Measurements from ENCODE around the gene GDPGP1. TPM values are rescaled to one million over a fixed set of nuclear protein-coding genes. Genes with fewer than 3 reads are reported as not detected.

The GDPGP1 gene
- total and polyA plus RNA-seq, 2 donors (not counting 1 experiment from before 2014, with no cell fraction given): 9.3 to 10.4 TPM

- Mint-ChIP-seq H3K27ac (peak overlapping the region; percentile 97), H3K27me3 (no peaks in the 10 kb centered on the region), H3K9me3 (ENCODE audit: insufficient read depth) (no peaks in the 10 kb centered on the region), H3K4me3 (peak overlapping the region; percentile 87), H3K4me1 (peaks cover 77% of the 10 kb centered on the region)
- DNase-seq (no peak), ATAC-seq (ENCODE audit: low read depth) (no peak)
- Histone ChIP-seq H4K20me1 (ENCODE audit: control insufficient read depth, insufficient read depth, low read length, poor library complexity, severe bottlenecking) (no peaks in the 10 kb centered on the region), H3K9ac (ENCODE audit: low read length) (peak overlapping the region; percentile 46), H2AFZ (ENCODE audit: insufficient read depth, low read depth, low read length, poor library complexity, severe bottlenecking) (no peak overlapping the region), H3K4me1 (ENCODE audit: control insufficient read depth in 2 of 2, insufficient read depth in 2 of 2, low read length in 2 of 2) (peaks cover 87 to 97% of the 10 kb centered on the region in 2 donors), H3K27ac (ENCODE audit: low read length in 2 of 2) (peak overlapping the region; percentile 88 to 91), H3K9me3 (ENCODE audit: control extremely low read depth in 1 of 3, control insufficient read depth in 2 of 3, insufficient read depth in 1 of 3, low read length in 2 of 3) (no peaks in the 10 kb centered on the region), H3K4me2 (replicated peaks; ENCODE audit: low read depth, low read length, poor library complexity, severe bottlenecking) (peak overlapping the region; percentile 83), H3K4me3 (ENCODE audit: control extremely low read depth in 1 of 5, extremely low read depth in 1 of 5, insufficient read depth in 1 of 5, low read depth in 2 of 5, low read length in 4 of 5) (peak overlapping the region in 1 of 5 experiments; percentile 58), H3K36me3 (replicated peaks in 1 of 2; ENCODE audit: control extremely low read depth in 1 of 2, control insufficient read depth in 1 of 2, extremely low read depth in 1 of 2, insufficient read depth in 2 of 2, low read length in 1 of 2) (peaks cover 0 to 8% of the 10 kb centered on the region in 2 experiments), H3K79me2 (ENCODE audit: control insufficient read depth, insufficient read depth, low read length) (peaks cover 61% of the 10 kb centered on the region), H3K27me3 (replicated peaks in 1 of 4; ENCODE audit: control extremely low read depth in 1 of 4, control insufficient read depth in 3 of 4, insufficient read depth in 4 of 4, low read length in 3 of 4) (no peaks in the 10 kb centered on the region)
- intact Hi-C loops (cut with micrococcal nuclease): loop anchor here (2.0 to 5.0 kb wide), 2 partner anchors 75 to 742 kb away; partner anchors contain the start of genes HDDC3 and NGRN
- CTCF ChIA-PET: interaction anchor here (1.0 to 12.1 kb wide), 7 partner anchors 11 to 43 kb away, joined by 3 to 274 read pairs (median 44); partner anchors contain the start of genes CIB1, GDPGP1 and SEMA4B
- 73% methylated on average over 9 of the region's 10 CpGs for WGBS (ENCODE audit: insufficient coverage)
- POLR2A ChIA-PET: interaction anchor here (1.0 to 6.2 kb wide), 8 partner anchors 11 to 198 kb away, joined by 3 to 163 read pairs (median 6); partner anchors contain the start of genes CIB1, GDPGP1, IQGAP1 and SEMA4B
- no peak for TF ChIP-seq CTCF (IDR thresholded peaks at IDR 0.05)
- no peak for TF ChIP-seq EZH2 (IDR thresholded peaks at IDR 0.05; ENCODE audit: borderline replicate concordance, insufficient read depth, low read depth, low read length, poor library complexity, severe bottlenecking)
These were observed 44.1 kb upstream of the GDPGP1 start for GRCh38 chr15:90189781-90190467.
